ENCODE data around the gene CEPT1.

GRCh38 chr1:111157431-111157830 lies 17.4 kb downstream of the CEPT1 start:
- TF ChIP-seq CTCF (IDR thresholded peaks at IDR 0.05) (no peak), POLR2A (IDR thresholded peaks at IDR 0.05) (no peak)
